Measurements from ENCODE around the gene OR10D3.
"Not testable (repeated sequence)": the region's sequence is repeated elsewhere in the genome, so short reads cannot be mapped to it uniquely, and the experiment has no call there.

The OR10D3 gene, protein sequence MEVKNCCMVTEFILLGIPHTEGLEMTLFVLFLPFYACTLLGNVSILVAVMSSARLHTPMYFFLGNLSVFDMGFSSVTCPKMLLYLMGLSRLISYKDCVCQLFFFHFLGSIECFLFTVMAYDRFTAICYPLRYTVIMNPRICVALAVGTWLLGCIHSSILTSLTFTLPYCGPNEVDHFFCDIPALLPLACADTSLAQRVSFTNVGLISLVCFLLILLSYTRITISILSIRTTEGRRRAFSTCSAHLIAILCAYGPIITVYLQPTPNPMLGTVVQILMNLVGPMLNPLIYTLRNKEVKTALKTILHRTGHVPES

DNA sequence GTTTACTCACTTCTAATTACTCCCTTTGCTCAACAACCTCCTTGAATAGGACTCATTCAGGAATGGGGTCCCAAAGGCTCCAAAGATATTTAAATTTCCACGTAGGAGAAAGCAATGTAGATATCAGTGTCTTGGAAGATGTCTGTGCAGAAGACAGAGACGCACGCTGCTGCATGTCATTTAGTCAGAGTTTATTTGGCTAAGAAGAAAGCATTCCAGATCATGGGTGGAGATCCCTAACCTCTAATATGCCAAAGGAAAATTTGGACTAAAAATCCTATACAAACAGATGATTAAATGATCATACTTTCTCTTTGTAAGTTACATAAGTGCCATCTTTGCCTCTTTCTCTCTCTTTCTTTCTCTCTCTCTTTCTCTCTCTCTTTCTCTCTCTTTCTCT is at the start of gene OR10D3:
Gene OR10D3, plus strand, starts transcription at position 278 of the 400 bp plus-strand sequence. CDS start 1,925 bp downstream, outside the sequence.
- H3K27me3 Mint-ChIP-seq: no peaks in the 10 kb centered on the region
- H3K36me3 Mint-ChIP-seq: no peaks in the 10 kb centered on the region
- no peak within 1 kb of the TSS for H3K4me3 Mint-ChIP-seq

DNA sequence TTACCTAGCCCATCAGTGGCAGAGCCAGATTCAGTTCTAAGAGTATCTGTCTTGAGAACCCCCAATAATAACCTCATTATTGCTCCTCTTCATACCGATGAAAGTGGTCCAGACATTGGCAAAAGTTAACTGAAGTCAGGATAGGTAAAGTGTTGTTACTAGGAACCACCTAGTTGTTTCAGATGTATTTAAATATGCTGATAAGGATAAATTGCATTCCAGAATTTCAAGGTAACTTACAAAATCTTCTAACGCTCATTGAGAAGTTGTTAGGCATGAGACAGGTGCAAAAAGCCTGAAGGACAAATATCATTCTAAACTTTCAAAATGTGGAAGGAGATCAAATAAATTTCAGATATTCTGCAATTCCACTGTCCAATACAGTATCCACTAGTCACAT is 40.1 kb upstream of the OR10D3 start:
- Mint-ChIP-seq H3K9me3 (peaks cover 18% of the 10 kb centered on the region), H3K4me3 (no peak overlapping the region), H3K27ac (no peak overlapping the region), H3K27me3 (no peaks in the 10 kb centered on the region), H3K36me3 (peaks cover 41% of the 10 kb centered on the region), H3K4me1 (no peaks in the 10 kb centered on the region)
- no peak for ATAC-seq

More for the DNA sequence above, at the start of gene OR10D3:
- Mint-ChIP-seq H3K27ac (no peak within 1 kb of the TSS), H3K9me3 (peaks cover 3% of the 10 kb centered on the region), H3K4me1 (no peaks in the 10 kb centered on the region)
- no peak for ATAC-seq

DNA sequence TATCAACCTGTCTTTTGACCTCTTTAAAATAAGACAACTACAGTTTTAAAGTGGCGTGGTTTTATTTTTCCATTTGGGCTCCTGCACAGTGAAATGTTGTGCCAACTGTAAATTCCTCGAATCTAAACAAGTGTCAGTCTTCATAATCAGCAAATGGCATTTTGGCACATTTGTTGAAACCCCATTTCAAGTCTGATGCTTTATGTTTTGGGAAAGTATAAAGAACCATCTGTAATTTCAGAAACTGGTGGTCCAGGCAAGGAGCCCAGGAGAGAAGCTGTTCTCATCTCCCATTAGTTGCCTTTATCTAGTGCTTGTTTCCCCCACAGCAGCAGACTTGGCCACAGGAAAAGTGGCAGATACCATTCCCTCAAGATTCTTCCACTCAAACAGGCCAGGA is 35.2 kb upstream of the OR10D3 start:
- Mint-ChIP-seq H3K4me1 (no peaks in the 10 kb centered on the region), H3K36me3 (peaks cover 2% of the 10 kb centered on the region), H3K9me3 (peaks cover 2% of the 10 kb centered on the region), H3K27me3 (no peaks in the 10 kb centered on the region), H3K27ac (no peak overlapping the region), H3K4me3 (no peak overlapping the region)
- no peak for ATAC-seq

DNA sequence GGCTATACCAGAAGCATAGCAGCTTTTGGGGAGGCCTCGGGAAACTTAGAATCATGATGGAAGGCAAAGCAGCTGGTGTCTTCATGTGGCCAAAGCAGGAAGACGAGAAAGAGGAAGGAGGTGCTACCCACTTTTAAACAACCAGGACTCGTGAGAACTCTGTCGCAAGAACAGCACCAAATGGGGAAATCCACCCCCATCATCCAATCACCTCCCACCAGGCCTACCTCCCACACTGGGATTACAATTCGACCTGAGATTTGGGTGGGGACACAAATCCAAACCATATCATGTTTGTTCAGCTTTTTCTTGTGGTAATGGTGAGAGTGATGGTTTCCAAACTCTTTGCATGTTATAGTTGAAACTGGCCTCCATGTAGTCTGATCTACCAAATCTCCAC is 32.5 kb upstream of the OR10D3 start:
- Mint-ChIP-seq H3K27me3 (no peaks in the 10 kb centered on the region), H3K4me1 (no peaks in the 10 kb centered on the region), H3K36me3 (no peaks in the 10 kb centered on the region), H3K4me3 (no peak overlapping the region), H3K9me3 (peaks cover 2% of the 10 kb centered on the region), H3K27ac (peak overlapping the region; percentile 17)
- ATAC-seq: no peak

DNA sequence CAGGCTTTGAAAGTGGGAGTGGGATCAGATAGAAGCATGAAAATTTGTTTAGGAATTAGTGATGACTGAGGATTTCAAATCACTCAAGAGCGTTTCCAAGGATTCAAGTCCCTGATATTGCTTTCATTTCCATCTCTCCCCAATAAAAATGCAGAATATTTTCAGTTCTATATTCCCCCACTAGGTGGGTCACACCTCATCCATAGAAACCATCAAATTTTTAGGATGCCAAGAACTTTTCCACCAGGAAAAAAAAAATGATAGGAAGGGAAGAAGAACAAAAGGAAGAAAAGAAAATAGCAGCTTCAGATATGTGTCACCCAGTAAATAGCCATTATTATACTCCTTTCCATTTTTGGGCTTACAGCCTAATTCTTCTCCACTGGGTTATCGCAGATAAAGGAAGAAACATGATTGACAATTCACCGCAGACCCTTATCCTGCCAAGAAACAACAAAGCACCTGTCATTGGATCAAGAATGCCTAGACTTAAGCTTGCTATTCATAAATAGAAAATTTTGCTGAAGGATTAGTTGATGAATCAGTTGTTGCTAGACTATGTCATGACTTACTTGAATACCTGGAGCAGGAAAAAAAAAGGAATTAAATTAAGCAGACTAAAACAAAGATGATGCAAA is 30.3 kb upstream of the OR10D3 start:
- H3K36me3 Mint-ChIP-seq: no peaks in the 10 kb centered on the region
- H3K27me3 Mint-ChIP-seq: no peaks in the 10 kb centered on the region
- H3K9me3 Mint-ChIP-seq: peaks cover 2% of the 10 kb centered on the region
- no peak overlapping the region for H3K27ac Mint-ChIP-seq
- no peak overlapping the region for H3K4me3 Mint-ChIP-seq
- no peak for ATAC-seq
- H3K4me1 Mint-ChIP-seq: no peaks in the 10 kb centered on the region

DNA sequence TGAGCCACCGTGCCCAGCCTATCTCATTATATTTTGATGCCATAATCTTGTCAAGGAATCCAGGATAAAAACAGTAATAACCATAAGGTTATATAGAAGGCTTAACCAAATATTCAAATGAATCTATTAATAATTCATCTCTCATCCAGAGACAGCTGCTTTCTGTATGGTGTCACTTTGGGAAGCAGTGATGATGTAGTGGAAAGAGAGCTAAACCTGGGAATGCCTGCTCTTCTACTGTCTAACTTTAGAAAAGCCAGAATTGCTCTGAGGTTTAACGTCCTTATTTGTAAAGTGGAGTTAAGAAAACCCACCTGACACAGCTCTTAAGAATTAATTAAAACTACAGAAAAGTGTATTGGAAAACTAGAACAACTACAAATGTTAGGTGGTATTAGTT is 29.3 kb upstream of the OR10D3 start:
- Mint-ChIP-seq H3K4me1 (no peaks in the 10 kb centered on the region), H3K4me3 (no peak overlapping the region), H3K27me3 (no peaks in the 10 kb centered on the region), H3K36me3 (no peaks in the 10 kb centered on the region), H3K9me3 (peaks cover 2% of the 10 kb centered on the region), H3K27ac (no peak overlapping the region)
- ATAC-seq: no peak

DNA sequence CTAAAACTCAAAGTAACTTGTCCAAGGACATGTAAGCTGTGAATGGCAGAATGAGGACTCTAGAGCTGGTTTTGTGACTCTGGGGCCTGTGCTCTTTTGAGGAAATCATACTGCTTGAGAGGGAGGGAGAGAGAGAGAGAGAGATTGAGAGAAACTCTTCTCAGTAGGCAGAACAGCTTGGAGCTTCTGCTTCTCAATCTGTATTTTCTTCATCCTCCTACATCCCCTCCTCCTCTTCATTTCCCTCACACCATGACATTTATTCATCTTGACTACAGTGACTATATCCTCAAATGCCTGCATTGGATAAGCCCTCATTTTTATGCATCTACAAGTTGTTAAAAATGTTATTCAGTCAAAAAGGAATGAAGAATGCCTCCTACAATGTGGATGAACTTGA is 23.7 kb upstream of the OR10D3 start:
- no peak for ATAC-seq
- no peaks in the 10 kb centered on the region for H3K9me3 Mint-ChIP-seq
- no peak overlapping the region for H3K27ac Mint-ChIP-seq
- H3K4me3 Mint-ChIP-seq: no peak overlapping the region
- H3K27me3 Mint-ChIP-seq: no peaks in the 10 kb centered on the region
- H3K36me3 Mint-ChIP-seq: no peaks in the 10 kb centered on the region
- no peaks in the 10 kb centered on the region for H3K4me1 Mint-ChIP-seq

DNA sequence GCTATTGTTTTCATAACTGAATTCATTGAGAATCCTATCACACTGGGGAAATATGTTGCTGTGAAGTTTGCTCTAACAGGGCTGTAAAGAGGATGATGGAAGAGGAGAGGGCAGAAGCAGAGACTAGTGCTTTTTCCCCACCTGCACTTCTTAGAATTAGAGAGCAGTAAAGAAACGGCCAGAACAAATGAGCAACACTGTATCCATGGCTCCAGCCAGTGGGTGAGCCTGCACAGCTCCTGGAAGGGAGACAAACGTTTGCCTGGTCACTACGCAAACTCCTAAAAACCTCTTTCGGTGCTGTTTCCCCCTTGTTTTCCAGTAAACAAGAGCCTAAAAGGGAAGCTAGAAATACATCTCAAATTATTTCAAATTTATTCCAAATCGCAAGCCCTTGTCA is 22.2 kb upstream of the OR10D3 start:
- no peak for ATAC-seq
- H3K9me3 Mint-ChIP-seq: peaks cover 3% of the 10 kb centered on the region
- no peaks in the 10 kb centered on the region for H3K27me3 Mint-ChIP-seq
- no peak overlapping the region for H3K27ac Mint-ChIP-seq
- H3K36me3 Mint-ChIP-seq: no peaks in the 10 kb centered on the region
- no peaks in the 10 kb centered on the region for H3K4me1 Mint-ChIP-seq
- no peak overlapping the region for H3K4me3 Mint-ChIP-seq

DNA sequence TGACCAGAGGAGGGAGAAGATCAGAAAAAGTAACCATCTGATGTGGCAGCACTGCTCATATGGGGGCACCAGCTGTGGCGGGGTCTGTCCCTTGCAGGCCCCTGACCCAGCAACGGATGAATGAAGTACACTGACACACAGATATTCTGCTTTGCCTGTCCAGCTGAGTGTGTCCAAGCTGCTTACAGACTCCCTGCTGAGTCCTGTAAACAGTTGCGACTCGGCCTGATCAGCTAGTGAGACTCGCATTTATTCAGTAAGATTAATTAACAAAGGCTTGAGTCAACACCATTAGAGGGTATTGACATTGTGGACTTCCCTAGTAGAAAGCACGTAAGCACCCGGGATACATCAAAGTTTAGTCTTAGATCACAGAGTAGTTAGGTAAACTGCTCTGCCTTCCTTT is 15.3 kb upstream of the OR10D3 start:
- no peak for ATAC-seq
- Mint-ChIP-seq H3K27me3 (peaks cover 17% of the 10 kb centered on the region), H3K36me3 (no peaks in the 10 kb centered on the region), H3K9me3 (peaks cover 5% of the 10 kb centered on the region), H3K4me3 (no peak overlapping the region), H3K27ac (no peak overlapping the region), H3K4me1 (no peaks in the 10 kb centered on the region)

DNA sequence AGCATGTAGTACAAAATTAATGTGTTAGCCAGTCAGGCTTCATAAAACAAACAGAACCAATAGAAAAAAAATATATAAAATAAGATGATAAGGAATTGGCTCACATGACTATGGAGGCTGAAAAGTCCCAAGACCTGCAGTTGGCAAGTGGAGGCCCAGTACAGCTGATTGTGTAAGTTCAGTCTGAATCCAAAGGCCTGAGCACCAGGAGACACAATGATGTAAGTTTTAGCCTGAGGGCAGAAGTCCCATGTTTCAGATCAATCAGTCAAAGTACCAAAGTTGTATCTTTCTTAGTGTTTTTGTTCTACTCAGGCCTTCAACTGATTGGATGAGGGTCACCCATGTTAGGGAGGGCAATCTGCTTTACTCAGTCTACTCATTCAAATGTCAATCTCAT is 14.3 kb upstream of the OR10D3 start:
- no peak for ATAC-seq
- Mint-ChIP-seq H3K4me3 (no peak overlapping the region), H3K27me3 (peaks cover 17% of the 10 kb centered on the region), H3K9me3 (peaks cover 5% of the 10 kb centered on the region), H3K4me1 (no peaks in the 10 kb centered on the region), H3K36me3 (no peaks in the 10 kb centered on the region), H3K27ac (no peak overlapping the region)

DNA sequence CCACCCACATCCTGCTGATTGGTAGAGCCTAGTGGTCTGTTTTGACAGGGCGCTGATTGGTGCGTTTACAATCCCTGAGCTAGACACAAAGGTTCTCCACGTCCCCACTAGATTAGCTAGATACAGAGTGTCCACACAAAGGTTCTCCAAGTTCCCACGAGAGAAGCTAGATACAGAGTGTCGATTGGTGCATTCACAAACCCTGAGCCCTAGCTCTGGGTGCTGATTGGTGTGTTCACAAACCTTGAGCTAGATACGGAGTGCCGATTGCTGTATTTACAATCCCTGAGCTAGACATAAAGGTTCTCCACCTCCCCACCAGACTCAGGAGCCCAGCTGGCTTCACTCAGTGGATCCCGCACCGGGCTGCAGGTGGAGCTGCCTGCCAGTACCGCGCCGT is 12.8 kb upstream of the OR10D3 start:
- H3K4me3 Mint-ChIP-seq, H3K36me3 Mint-ChIP-seq, H3K27ac Mint-ChIP-seq, H3K4me1 Mint-ChIP-seq, H3K9me3 Mint-ChIP-seq, ATAC-seq: not testable (repeated sequence)
- peaks cover 17% of the 10 kb centered on the region for H3K27me3 Mint-ChIP-seq

DNA sequence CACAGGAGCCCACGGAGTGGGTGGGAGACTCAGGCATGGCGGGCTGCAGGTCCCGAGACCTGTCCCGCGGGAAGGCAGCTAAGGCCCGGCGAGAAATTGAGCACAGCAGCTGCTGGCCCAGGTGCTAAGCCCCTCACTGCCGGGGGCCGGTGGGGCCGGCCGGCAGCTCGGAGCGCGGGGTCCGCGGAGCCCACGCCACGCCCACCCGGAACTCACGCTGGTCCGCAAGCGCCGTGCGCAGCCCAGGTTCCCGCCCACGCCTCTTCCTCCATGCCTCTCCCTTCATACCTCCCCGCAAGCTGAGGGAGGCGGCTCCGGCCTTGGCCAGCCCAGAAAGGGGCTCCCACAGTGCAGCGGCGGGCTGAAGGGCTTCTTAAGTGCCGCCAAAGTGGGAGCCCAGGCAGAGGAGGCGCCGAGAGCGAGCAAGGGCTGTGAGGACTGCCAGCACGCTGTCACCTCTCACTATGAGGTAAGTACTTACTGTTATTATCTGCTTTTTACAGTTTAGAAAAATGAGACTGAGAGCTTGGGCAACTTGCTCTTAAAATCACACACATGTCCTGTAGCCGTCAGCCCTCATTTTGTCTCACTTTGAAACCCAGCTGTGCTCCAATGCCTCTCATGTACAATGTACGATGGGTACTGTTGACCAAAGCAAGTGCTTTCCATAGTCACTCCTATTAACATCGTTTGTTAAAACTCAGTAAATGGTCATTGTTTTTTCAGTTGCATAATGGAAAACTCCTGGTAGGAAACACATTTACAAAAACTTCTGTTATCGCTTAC is 12.2 kb upstream of the OR10D3 start:
- Mint-ChIP-seq H3K4me3 (no peak overlapping the region), H3K36me3 (no peaks in the 10 kb centered on the region), H3K9me3 (peaks cover 2% of the 10 kb centered on the region), H3K27me3 (peaks cover 17% of the 10 kb centered on the region), H3K4me1 (no peaks in the 10 kb centered on the region), H3K27ac (no peak overlapping the region)
- no peak for ATAC-seq

DNA sequence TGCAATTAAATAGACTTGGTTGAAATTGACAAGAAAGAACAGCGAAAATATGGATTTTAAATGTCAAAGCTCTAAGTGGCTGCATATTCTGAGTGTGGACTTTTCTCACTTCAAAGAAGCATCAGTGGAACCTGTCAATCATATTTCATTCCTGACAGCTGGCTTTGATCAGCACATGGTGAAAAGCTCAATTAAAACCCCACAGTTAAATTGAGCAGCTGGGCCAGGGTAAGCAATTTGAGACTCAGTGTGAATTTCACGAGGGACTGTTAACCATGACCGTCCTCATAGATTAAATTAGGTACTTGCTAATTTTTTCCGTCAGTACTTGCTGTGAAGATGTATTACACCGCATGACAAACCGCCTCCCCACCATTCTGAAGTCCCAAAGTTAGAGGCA is 11.0 kb upstream of the OR10D3 start:
- Mint-ChIP-seq H3K27ac (no peak overlapping the region), H3K4me3 (no peak overlapping the region), H3K4me1 (no peaks in the 10 kb centered on the region), H3K9me3 (peaks cover 2% of the 10 kb centered on the region), H3K36me3 (no peaks in the 10 kb centered on the region), H3K27me3 (peaks cover 6% of the 10 kb centered on the region)
- ATAC-seq: no peak

DNA sequence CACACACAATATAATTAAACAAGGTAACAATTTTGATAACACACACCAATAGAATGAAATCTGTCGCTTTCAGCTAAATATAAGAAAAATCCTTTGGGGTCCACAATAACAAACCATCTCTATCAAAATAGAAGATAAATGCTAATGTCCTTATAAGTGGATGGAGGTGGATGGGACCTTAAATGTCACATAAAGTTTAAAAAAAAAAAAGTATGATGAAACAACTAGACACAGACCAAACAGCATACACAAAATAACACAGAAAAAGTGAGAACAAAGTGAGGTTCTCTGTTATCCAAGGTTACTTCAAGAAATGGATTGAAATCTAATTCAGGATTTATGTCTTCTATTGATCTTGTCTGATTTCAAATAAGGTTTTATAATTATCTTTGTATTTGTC is 10.5 kb upstream of the OR10D3 start:
- Mint-ChIP-seq H3K36me3 (no peaks in the 10 kb centered on the region), H3K27ac (no peak overlapping the region), H3K4me3 (no peak overlapping the region), H3K4me1 (no peaks in the 10 kb centered on the region), H3K9me3 (peaks cover 2% of the 10 kb centered on the region), H3K27me3 (peaks cover 1% of the 10 kb centered on the region)
- ATAC-seq: no peak

DNA sequence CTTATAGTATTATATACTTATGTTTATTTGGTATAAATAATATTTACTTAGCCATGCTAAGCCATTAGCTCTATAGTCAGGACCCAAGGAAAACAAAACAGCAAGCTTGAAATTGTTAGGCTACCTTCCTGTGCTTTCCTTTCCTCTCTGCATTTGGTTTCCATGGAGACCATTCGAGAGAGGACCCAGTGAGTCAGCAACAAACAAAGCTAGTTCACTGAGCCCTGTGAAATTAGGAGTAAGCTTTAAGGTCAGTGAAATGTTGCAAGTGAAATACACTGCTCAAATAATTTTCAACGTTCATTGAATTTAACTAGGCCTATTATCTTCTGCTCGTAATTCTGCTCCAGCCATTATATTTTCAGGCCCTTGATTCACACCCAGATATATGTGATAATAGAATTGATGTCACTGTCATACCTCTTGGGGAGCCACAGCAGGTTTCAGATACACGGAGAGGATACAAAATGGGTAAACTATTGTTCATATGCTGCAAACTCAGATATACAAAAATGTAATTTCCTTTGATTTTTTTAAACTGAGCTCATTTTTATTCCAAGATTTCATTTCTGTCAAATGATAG is 9.1 kb upstream of the OR10D3 start:
- no peaks in the 10 kb centered on the region for H3K27me3 Mint-ChIP-seq
- H3K9me3 Mint-ChIP-seq: peaks cover 2% of the 10 kb centered on the region
- ATAC-seq: no peak
- no peaks in the 10 kb centered on the region for H3K4me1 Mint-ChIP-seq
- H3K4me3 Mint-ChIP-seq: no peak overlapping the region
- no peak overlapping the region for H3K27ac Mint-ChIP-seq
- H3K36me3 Mint-ChIP-seq: no peaks in the 10 kb centered on the region

Data from stimulated activated memory B cell treated with anti-CD40 and anti-IgM and Interleukin-4, amounts not matched to agents 10 μg/mL and 1 μg/mL and 100 μg/mL, for 72 hours (primary cell).